Mesenchymal stem cell (in vitro differentiated cells and primary cell): ENCODE results near the gene TUT4.

ENCODE experiments used
- DNase-seq: peaks from one replicate; pipeline ENCODE4 v3.0.0-alpha.2; 2013
- H2AFZ ChIP-seq: one replicate; pipeline ENCODE4 v1.6.1; 2013; ENCODE audit warnings: low read depth, mild to moderate bottlenecking, control low read depth, inconsistent platforms, low read length, moderate library complexity
- H2AK5ac ChIP-seq: 2 replicates; pipeline ENCODE4 v1.6.1; 2013; ENCODE audit warnings: low read length, moderate library complexity, mild to moderate bottlenecking, inconsistent platforms; ENCODE audit not compliant: severe bottlenecking
- H2BK120ac ChIP-seq: one replicate; pipeline ENCODE4 v1.6.1; 2013; ENCODE audit warnings: low read depth, mild to moderate bottlenecking, inconsistent platforms, low read length, moderate library complexity
- H2BK12ac ChIP-seq, 2 experiments: one replicate each; pipeline ENCODE4 v1.6.1; 2013; ENCODE audit warnings: inconsistent platforms in 2 of 2, low read length in 2 of 2, mild to moderate bottlenecking in 2 of 2, moderate library complexity in 2 of 2, control low read depth in 1 of 2
- H2BK15ac ChIP-seq: one replicate; pipeline ENCODE4 v1.6.1; 2013; ENCODE audit warnings: mild to moderate bottlenecking, low read depth, inconsistent platforms; ENCODE audit not compliant: poor library complexity, severe bottlenecking
- H2BK5ac ChIP-seq: 2 replicates; pipeline ENCODE4 v1.6.1; 2013; ENCODE audit warnings: low read depth, mild to moderate bottlenecking, low read length, control low read depth, inconsistent platforms; ENCODE audit not compliant: poor library complexity, severe bottlenecking
- H3K14ac ChIP-seq, 2 experiments: one replicate each; pipeline ENCODE4 v1.6.1; 2013; ENCODE audit warnings: inconsistent platforms in 2 of 2, low read length in 2 of 2, control low read depth in 1 of 2, mild to moderate bottlenecking in 1 of 2, moderate library complexity in 1 of 2
- H3K18ac ChIP-seq, 2 experiments: one replicate each; pipeline ENCODE4 v1.6.1; 2013; ENCODE audit warnings: inconsistent platforms in 2 of 2, low read length in 2 of 2, control low read depth in 1 of 2, low read depth in 1 of 2, mild to moderate bottlenecking in 1 of 2
- H3K23ac ChIP-seq, 2 experiments: one replicate each; pipeline ENCODE4 v1.6.1; 2013; ENCODE audit warnings: inconsistent platforms in 2 of 2, low read length in 2 of 2, mild to moderate bottlenecking in 2 of 2, moderate library complexity in 2 of 2, control low read depth in 1 of 2
- H3K27ac ChIP-seq: 2 replicates; pipeline ENCODE4 v1.5.1; 2013; ENCODE audit warnings: mild to moderate bottlenecking, moderate library complexity, low read length, control low read depth, inconsistent platforms; ENCODE audit not compliant: poor library complexity, severe bottlenecking
- H3K27me3 ChIP-seq, 2 experiments: 2 replicates each; pipeline versions ENCODE4 v1.6.1 to v1.7.0; 2013; ENCODE audit warnings: low read length in 2 of 2, mild to moderate bottlenecking in 2 of 2, moderate library complexity in 2 of 2, control low read depth in 1 of 2, inconsistent platforms in 1 of 2; ENCODE audit not compliant: control insufficient read depth in 1 of 2, insufficient read depth in 1 of 2
- H3K36me3 ChIP-seq, 2 experiments: 2 replicates each; pipeline versions ENCODE4 v1.6.1 to v1.7.0; 2013; ENCODE audit warnings: low read length in 2 of 2, control low read depth in 1 of 2, inconsistent platforms in 1 of 2, low read depth in 1 of 2, mild to moderate bottlenecking in 1 of 2; ENCODE audit not compliant: insufficient read depth in 2 of 2, control insufficient read depth in 1 of 2
- H3K4ac ChIP-seq, 2 experiments: one replicate each; pipeline ENCODE4 v1.6.1; 2013; ENCODE audit warnings: inconsistent platforms in 2 of 2, low read length in 2 of 2, mild to moderate bottlenecking in 2 of 2, moderate library complexity in 2 of 2, control low read depth in 1 of 2, low read depth in 1 of 2
- H3K4me1 ChIP-seq: 2 replicates; pipeline ENCODE4 v1.6.1; 2013; ENCODE audit warnings: low read depth, low read length, control low read depth; ENCODE audit not compliant: control insufficient read depth, insufficient read depth
- H3K4me2 ChIP-seq: 2 replicates; pipeline ENCODE4 v1.6.1; 2013; ENCODE audit warnings: low read length, mild to moderate bottlenecking, inconsistent platforms; ENCODE audit not compliant: poor library complexity, severe bottlenecking
- H3K4me3 ChIP-seq, 2 experiments: 2 replicates each; pipeline versions ENCODE4 v1.5.1 to v1.7.0; 2013; ENCODE audit warnings: low read length in 2 of 2, mild to moderate bottlenecking in 2 of 2, control low read depth in 1 of 2, low read depth in 1 of 2; ENCODE audit not compliant: insufficient read depth in 1 of 2
- H3K79me1 ChIP-seq: replicated peaks from 2 replicates; pipeline ENCODE4 v1.6.1; 2013; ENCODE audit warnings: mild to moderate bottlenecking, control low read depth, low read length, inconsistent platforms; ENCODE audit not compliant: poor library complexity, severe bottlenecking
- H3K9ac ChIP-seq: 2 replicates; pipeline ENCODE4 v1.7.0; 2013; ENCODE audit warnings: mild to moderate bottlenecking, low read length, moderate library complexity
- H3K9me3 ChIP-seq: 2 replicates; pipeline ENCODE4 v1.7.0; 2013; ENCODE audit warnings: mild to moderate bottlenecking, low read length; ENCODE audit not compliant: control insufficient read depth
- H4K8ac ChIP-seq: one replicate; pipeline ENCODE4 v1.6.1; 2013; ENCODE audit warnings: inconsistent platforms, mild to moderate bottlenecking, low read length, moderate library complexity
- H4K91ac ChIP-seq: one replicate; pipeline ENCODE4 v1.6.1; 2013; ENCODE audit warnings: mild to moderate bottlenecking, low read length, inconsistent platforms
- WGBS: methylation state at CpG from one replicate; pipeline ENCODE4 v1.1.7; 2013; ENCODE audit warnings: mixed read lengths; 5-methylcytosine and 5-hydroxymethylcytosine counted together

TUT4 gene

GRCh38 chr1:52588535-52588934, 35.6 kb upstream of the TUT4 start:
- WGBS: 59% methylated on average over 1 of the region's 1 CpG
- H3K79me1 ChIP-seq: no peaks in the 10 kb centered on the region
- no peaks in the 10 kb centered on the region for H3K36me3 ChIP-seq
- no peak overlapping the region for H3K9ac ChIP-seq
- no peak overlapping the region for H3K4me2 ChIP-seq
- no peak overlapping the region for H2AFZ ChIP-seq
- peaks cover 15 to 31% of the 10 kb centered on the region in 2 experiments for H3K27me3 ChIP-seq
- no peak overlapping the region for H4K91ac ChIP-seq
- H4K8ac ChIP-seq: no peak overlapping the region
- H2AK5ac ChIP-seq: no peak overlapping the region
- H2BK5ac ChIP-seq: no peak overlapping the region
- H3K23ac ChIP-seq: no peak overlapping the region
- no peak overlapping the region for H3K27ac ChIP-seq
- no peak overlapping the region for H3K18ac ChIP-seq
- no peaks in the 10 kb centered on the region for H3K4me1 ChIP-seq
- H2BK12ac ChIP-seq: no peak overlapping the region
- H3K4me3 ChIP-seq: no peak overlapping the region
- no peak overlapping the region for H2BK120ac ChIP-seq
- no peaks in the 10 kb centered on the region for H3K9me3 ChIP-seq
- H2BK15ac ChIP-seq: no peak overlapping the region
- H3K14ac ChIP-seq: no peak overlapping the region
- DNase-seq: no peak
- H3K4ac ChIP-seq: no peak overlapping the region

- H3K36me3 ChIP-seq: no peaks in the 10 kb centered on the region
- no peak overlapping the region for H3K4me3 ChIP-seq
- H2AK5ac ChIP-seq: no peak overlapping the region
Measured at GRCh38 chr1:52588027-52588426, 35.1 kb upstream of the TUT4 start.

DNA sequence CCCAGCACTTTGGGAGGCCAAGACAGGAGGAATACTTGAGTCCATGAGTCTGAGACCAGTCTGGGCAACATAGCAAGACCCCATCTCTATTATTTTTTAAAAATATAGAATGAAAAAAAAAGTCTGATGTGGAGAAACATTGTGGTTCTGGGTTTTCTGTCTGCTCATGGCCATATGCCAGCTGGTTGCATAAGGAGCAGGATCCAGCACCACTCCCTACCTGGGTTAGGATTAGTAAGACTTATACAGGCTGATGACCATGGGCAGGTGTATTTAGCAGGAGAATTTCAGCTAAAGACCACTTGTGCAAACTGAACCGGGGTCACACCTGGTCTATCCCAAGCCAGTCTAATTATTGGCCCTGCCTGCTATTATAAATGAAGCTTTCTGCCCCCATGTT, 32.6 kb upstream of the TUT4 start:
- DNase-seq: no peak
- no peaks in the 10 kb centered on the region for H3K4me1 ChIP-seq
- H3K79me1 ChIP-seq: no peaks in the 10 kb centered on the region
- no peak overlapping the region for H2BK120ac ChIP-seq
- H2AK5ac ChIP-seq: no peak overlapping the region
- H4K8ac ChIP-seq: no peak overlapping the region
- H3K36me3 ChIP-seq: no peaks in the 10 kb centered on the region
- H3K9ac ChIP-seq: no peak overlapping the region
- 50% methylated on average over 1 of the region's 1 CpG for WGBS
- no peak overlapping the region for H3K27ac ChIP-seq
- H3K14ac ChIP-seq: no peak overlapping the region
- no peaks in the 10 kb centered on the region for H3K9me3 ChIP-seq
- no peak overlapping the region for H2BK15ac ChIP-seq
- H3K18ac ChIP-seq: no peak overlapping the region
- no peak overlapping the region for H2BK12ac ChIP-seq
- H3K27me3 ChIP-seq: peaks cover 29 to 34% of the 10 kb centered on the region in 2 experiments
- H3K23ac ChIP-seq: no peak overlapping the region
- H3K4me2 ChIP-seq: no peak overlapping the region
- no peak overlapping the region for H2BK5ac ChIP-seq
- H3K4ac ChIP-seq: no peak overlapping the region
- no peak overlapping the region for H3K4me3 ChIP-seq
- H2AFZ ChIP-seq: no peak overlapping the region
- H4K91ac ChIP-seq: no peak overlapping the region

More at GRCh38 chr1:52588027-52588426, 35.1 kb upstream of the TUT4 start:
- DNase-seq: no peak
- H3K4me1 ChIP-seq: no peaks in the 10 kb centered on the region
- H3K4me2 ChIP-seq: no peak overlapping the region
- H3K9me3 ChIP-seq: no peaks in the 10 kb centered on the region
- H3K27me3 ChIP-seq: peaks cover 19 to 33% of the 10 kb centered on the region in 2 experiments
- H3K18ac ChIP-seq: no peak overlapping the region
- H3K27ac ChIP-seq: no peak overlapping the region
- H3K79me1 ChIP-seq: no peaks in the 10 kb centered on the region
- no peak overlapping the region for H4K91ac ChIP-seq
- H3K14ac ChIP-seq: no peak overlapping the region
- H3K23ac ChIP-seq: no peak overlapping the region
- no peak overlapping the region for H2BK5ac ChIP-seq
- no peak overlapping the region for H2BK15ac ChIP-seq
- H3K9ac ChIP-seq: no peak overlapping the region
- no peak overlapping the region for H3K4ac ChIP-seq
- H2BK12ac ChIP-seq: no peak overlapping the region
- no peak overlapping the region for H4K8ac ChIP-seq
- no peak overlapping the region for H2BK120ac ChIP-seq
- H2AFZ ChIP-seq: no peak overlapping the region

DNA sequence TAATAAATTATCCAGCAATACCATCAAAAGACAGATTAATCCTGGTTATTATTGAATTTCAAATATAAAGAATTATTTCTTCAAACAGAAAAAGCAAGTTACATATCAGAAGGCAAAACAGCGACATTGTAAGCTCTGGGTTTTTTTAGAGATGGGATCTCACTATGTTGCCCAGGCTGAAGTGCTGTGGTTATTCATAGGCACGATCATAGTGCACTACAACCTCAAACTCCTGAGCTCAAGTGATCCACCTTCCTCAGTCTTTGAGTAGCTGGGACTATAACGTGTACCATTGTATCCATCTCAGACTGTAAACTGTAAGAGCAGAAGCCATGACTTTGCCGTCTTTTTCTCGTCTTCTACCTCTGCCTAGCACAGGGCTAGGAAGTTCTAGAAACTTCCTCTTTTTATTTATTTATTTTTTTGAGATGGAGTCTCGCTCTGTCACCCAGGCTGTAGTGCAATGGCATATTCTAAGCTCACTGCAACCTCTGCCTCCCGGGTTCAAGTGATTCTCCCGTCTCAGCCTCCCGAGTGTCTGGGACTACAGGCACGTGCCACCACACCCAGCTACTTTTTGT, 29.3 kb upstream of the TUT4 start:
- Histone ChIP-seq H3K27me3 (peaks cover 18 to 30% of the 10 kb centered on the region in 2 experiments), H2AK5ac (no peak overlapping the region), H2BK5ac (no peak overlapping the region), H2BK120ac (no peak overlapping the region), H3K4me3 (no peak overlapping the region), H4K91ac (no peak overlapping the region), H3K9ac (no peak overlapping the region), H3K79me1 (no peaks in the 10 kb centered on the region), H2BK15ac (no peak overlapping the region), H3K4ac (no peak overlapping the region), H3K36me3 (no peaks in the 10 kb centered on the region), H3K18ac (no peak overlapping the region), H3K27ac (no peak overlapping the region), H3K4me1 (no peaks in the 10 kb centered on the region), H2BK12ac (no peak overlapping the region), H3K9me3 (no peaks in the 10 kb centered on the region), H3K4me2 (no peak overlapping the region), H4K8ac (no peak overlapping the region), H3K23ac (no peak overlapping the region), H3K14ac (no peak overlapping the region), H2AFZ (no peak overlapping the region)
- DNase-seq: no peak
- WGBS: 92% methylated on average over 8 of the region's 10 CpGs
